ENCODE data around the gene IRX4.

The IRX4 gene

GRCh38 chr5:1840071-1840547, 42.6 kb downstream of the IRX4 start:
- H3K4me3 Mint-ChIP-seq, result no peak overlapping the region
- peaks cover 45% of the 10 kb centered on the region for H3K27me3 Mint-ChIP-seq
- no peaks in the 10 kb centered on the region for H3K36me3 Mint-ChIP-seq (ENCODE audit: low read depth)
- no peak overlapping the region for H3K27ac Mint-ChIP-seq
- no peak for DNase-seq
- H3K9me3 Mint-ChIP-seq, result no peaks in the 10 kb centered on the region
- no peaks in the 10 kb centered on the region for H3K4me1 Mint-ChIP-seq (ENCODE audit: low read depth)

GRCh38 chr5:1838013-1838412, 44.7 kb downstream of the IRX4 start:
- H3K4me3 Mint-ChIP-seq, result no peak overlapping the region
- DNase-seq, result no peak
- no peaks in the 10 kb centered on the region for H3K36me3 Mint-ChIP-seq (ENCODE audit: low read depth)
- no peaks in the 10 kb centered on the region for H3K4me1 Mint-ChIP-seq (ENCODE audit: low read depth)
- no peaks in the 10 kb centered on the region for H3K9me3 Mint-ChIP-seq
- peaks cover 57% of the 10 kb centered on the region for H3K27me3 Mint-ChIP-seq
- no peak overlapping the region for H3K27ac Mint-ChIP-seq

DNA sequence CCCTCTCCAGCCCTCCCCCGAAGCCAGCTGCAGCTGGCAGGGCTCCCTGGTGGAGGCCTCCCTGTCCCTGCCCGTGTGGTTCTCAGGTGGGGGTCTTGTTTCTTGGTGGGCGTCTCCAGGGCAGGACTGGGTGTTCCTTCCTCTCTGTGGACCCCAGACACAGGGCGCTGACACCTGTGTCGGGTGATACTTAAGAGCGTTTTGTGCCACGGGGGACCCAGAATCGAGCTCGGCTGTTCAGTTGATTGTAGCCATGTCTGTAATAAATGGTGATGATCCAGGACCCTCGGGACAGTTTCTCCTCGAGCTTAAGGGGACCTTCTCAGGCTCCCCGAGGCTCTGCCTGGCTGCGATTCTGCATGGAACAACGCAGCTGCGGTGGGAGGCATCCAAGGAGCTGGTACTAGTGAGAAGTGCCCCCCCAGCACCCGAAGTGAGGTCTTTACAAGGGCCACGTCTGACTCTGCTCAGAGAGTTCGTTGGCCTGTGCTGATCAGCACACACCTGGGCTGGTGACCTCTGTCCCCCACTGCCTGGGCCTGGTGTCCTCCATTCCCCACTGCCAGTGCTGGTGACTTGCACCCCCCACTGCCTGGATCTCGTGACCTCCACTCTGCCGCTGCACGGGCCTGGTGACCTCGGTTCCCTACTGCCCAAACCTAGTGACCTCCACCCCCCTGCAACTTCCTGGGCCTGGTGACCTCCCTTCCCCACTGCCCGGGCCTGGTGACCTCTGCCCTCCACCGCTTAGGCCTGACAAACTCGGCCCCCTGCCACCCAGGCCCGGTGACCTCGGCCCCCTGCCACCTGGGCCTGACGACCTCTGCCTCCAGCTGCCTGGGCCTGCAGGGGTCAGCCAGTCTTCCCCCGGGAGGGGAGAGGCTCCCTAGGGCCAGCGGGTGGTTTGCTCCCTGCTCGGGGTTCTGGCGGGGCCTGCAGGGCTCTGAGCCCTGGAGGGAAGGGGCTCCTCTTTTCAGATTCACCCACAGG, 45.5 kb downstream of the IRX4 start:
- Mint-ChIP-seq H3K9me3 (no peaks in the 10 kb centered on the region), H3K4me1 (ENCODE audit: low read depth) (no peaks in the 10 kb centered on the region), H3K36me3 (ENCODE audit: low read depth) (no peaks in the 10 kb centered on the region), H3K27ac (no peak overlapping the region), H3K27me3 (peaks cover 58% of the 10 kb centered on the region), H3K4me3 (no peak overlapping the region)
- no peak for DNase-seq

DNA sequence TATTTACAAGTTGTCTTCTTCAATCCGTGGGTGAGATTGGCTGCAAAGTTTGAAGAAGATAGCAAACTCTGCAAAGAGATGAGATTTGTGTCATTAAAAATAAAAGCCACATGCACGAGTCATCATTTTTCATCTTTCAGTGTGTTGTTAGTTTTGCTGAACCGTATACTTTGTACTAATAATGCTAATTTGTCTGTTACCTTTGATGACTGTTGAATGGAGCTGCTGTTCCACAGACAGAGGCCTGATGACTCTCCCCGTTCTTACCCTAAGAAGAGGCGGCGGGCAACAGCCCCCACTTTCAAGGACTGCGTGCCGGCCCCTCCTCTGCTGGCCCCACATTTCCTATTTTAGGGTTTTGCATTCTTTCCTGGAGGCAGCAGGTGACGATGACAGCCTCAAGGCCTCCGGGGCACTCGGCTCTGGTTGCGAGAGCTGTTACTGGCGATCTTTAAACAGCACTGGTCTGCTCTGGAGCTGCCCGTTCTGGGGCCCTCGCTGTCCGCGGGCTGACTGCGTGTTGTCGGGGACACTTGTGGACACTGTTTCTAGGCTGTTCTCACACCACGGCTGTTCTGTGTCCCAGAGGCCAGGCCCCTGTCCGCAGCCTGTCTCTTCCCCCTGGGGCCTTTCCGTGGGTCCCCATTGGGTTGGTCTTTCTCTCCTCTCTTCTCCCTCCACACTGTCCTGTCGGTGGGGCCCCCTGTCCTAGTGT, 46.4 kb downstream of the IRX4 start:
- H3K27me3 Mint-ChIP-seq, result peaks cover 50% of the 10 kb centered on the region
- no peaks in the 10 kb centered on the region for H3K4me1 Mint-ChIP-seq (ENCODE audit: low read depth)
- no peaks in the 10 kb centered on the region for H3K36me3 Mint-ChIP-seq (ENCODE audit: low read depth)
- no peaks in the 10 kb centered on the region for H3K9me3 Mint-ChIP-seq
- DNase-seq, result no peak
- H3K27ac Mint-ChIP-seq, result no peak overlapping the region
- no peak overlapping the region for H3K4me3 Mint-ChIP-seq

DNA sequence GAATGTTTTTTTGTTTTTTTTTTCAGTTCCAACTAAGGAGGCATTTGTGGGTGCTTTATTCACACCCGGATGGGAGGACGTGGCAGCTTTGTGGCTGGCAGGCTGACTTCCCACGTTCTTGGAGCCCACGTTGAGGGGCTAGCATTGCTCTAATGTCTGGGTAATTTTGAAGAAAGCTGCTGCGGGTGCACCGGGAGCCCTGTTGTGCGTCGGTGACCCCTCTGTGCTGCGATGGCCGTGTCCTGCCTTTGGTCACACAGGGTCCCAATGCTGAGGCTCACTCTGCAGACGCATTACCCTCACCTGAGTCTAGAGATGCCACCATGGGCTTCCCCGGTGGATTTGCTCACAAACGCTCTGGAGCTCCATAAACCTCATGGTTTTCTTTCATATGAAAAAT, 47.3 kb downstream of the IRX4 start:
- Mint-ChIP-seq H3K27ac (no peak overlapping the region), H3K9me3 (no peaks in the 10 kb centered on the region), H3K36me3 (ENCODE audit: low read depth) (no peaks in the 10 kb centered on the region), H3K4me3 (no peak overlapping the region), H3K4me1 (ENCODE audit: low read depth) (no peaks in the 10 kb centered on the region), H3K27me3 (peaks cover 41% of the 10 kb centered on the region)
- DNase-seq, result no peak

DNA sequence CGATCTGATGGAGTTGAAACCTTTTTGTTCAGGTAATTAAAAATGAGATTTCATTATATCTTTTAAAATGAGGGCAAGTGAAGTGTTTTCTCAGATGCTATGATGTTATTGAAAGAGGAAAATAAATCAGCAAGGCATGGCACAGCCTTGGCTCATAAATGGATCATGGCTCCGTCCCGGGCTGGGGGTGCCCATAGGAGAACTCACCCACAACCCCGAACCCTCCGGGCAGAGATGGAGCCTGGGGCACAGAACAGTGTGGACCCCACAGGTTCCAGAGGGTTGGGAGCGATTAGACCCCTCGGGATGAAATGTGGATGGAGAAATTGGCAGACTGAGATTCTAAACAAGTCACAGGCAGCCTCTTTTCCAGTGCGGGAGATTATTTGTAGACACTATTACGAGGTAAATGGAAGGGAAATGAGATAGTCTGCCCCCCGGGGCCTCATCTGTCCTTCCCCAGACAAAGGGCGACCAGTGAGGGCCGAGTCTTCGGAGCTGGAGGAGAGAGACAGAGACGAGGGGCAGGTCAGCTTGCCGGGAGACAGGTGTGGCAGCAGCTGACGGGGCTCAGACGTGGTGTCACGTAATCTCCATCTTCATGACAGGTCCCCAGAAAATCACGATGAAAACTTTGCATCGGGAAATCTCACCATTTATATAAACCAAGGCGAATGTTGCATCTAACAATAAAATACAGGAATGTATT, 47.9 kb downstream of the IRX4 start:
- Mint-ChIP-seq H3K4me1 (ENCODE audit: low read depth) (no peaks in the 10 kb centered on the region), H3K4me3 (no peak overlapping the region), H3K27ac (no peak overlapping the region), H3K27me3 (peaks cover 36% of the 10 kb centered on the region), H3K36me3 (ENCODE audit: low read depth) (no peaks in the 10 kb centered on the region), H3K9me3 (no peaks in the 10 kb centered on the region)
- no peak for DNase-seq

DNA sequence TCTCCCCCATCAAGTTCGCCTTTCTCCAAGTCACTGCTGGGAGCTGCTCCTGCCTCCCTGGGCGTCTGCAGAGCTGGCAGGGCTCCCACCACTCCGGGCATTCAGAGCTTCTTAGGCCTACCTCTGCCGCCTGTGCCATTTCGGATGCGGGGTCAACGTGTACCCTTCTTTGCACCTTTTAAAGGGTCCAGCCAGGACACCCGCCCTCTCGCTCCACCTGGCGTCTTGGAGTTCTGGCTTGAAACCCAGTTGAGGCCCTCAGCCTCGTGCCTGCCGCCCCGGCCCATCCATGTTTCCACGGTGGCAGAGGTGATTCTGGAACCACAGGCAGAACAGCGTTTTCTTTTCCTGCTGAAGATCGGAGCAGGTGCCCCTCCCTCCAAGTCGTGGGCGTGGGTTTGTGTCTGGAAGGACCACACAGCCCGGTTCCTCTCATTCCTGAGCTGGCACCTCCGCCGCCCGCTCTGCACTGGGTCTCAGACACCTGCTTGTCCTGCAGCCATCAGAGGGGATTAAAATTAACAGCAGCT, 48.6 kb downstream of the IRX4 start:
- H3K4me1 Mint-ChIP-seq (ENCODE audit: low read depth), result no peaks in the 10 kb centered on the region
- no peak for DNase-seq
- H3K9me3 Mint-ChIP-seq, result no peaks in the 10 kb centered on the region
- H3K27ac Mint-ChIP-seq, result no peak overlapping the region
- no peaks in the 10 kb centered on the region for H3K36me3 Mint-ChIP-seq (ENCODE audit: low read depth)
- peaks cover 28% of the 10 kb centered on the region for H3K27me3 Mint-ChIP-seq
- no peak overlapping the region for H3K4me3 Mint-ChIP-seq

DNA sequence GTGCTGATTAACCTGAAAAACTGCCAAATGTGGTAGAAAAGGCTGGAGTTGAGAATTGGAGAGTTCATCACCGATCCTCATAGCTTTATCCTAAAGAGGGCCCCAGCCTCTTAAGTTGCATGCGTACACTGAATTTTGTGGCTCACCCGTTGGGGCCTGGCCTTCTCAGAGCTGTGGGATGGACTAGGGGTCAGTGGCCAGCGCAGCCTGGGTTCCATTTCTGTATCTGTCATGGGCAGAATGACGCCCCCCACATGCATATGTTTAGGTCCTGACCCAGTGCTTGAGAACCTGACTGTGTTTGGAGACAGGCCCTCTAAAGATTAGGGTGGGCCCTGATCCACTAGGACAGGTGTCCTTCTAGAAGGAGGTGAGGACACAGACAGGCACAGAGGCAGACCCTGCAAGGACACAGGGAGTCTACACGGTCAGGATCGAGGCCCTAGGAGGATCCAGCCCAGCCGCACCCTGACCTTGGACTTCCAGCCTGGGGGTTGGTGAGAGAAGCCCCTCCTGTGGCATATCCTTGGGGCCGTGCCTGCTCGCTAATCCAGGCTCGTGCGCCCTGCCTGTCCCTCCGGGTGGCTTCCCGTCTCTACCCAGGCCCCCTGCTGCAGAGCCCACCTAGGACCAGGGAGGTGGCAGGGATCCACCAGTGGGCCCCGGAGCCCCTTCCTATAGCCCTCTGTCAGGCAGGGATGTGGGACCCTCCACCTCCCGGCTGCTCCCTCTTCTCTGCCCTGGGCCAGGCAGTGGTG, 49.3 kb downstream of the IRX4 start:
- Mint-ChIP-seq H3K4me3 (no peak overlapping the region), H3K4me1 (ENCODE audit: low read depth) (no peaks in the 10 kb centered on the region), H3K36me3 (ENCODE audit: low read depth) (no peaks in the 10 kb centered on the region), H3K27me3 (peaks cover 24% of the 10 kb centered on the region), H3K9me3 (no peaks in the 10 kb centered on the region), H3K27ac (no peak overlapping the region)
- no peak for DNase-seq

- DNase-seq, result no peak
- no peak overlapping the region for H3K27ac Mint-ChIP-seq
- peaks cover 21% of the 10 kb centered on the region for H3K27me3 Mint-ChIP-seq
- no peaks in the 10 kb centered on the region for H3K4me1 Mint-ChIP-seq (ENCODE audit: low read depth)
- H3K9me3 Mint-ChIP-seq, result no peaks in the 10 kb centered on the region
- no peak overlapping the region for H3K4me3 Mint-ChIP-seq
- H3K36me3 Mint-ChIP-seq (ENCODE audit: low read depth), result no peaks in the 10 kb centered on the region
Observed at GRCh38 chr5:1832511-1833250, 50.0 kb downstream of the IRX4 start.

DNA sequence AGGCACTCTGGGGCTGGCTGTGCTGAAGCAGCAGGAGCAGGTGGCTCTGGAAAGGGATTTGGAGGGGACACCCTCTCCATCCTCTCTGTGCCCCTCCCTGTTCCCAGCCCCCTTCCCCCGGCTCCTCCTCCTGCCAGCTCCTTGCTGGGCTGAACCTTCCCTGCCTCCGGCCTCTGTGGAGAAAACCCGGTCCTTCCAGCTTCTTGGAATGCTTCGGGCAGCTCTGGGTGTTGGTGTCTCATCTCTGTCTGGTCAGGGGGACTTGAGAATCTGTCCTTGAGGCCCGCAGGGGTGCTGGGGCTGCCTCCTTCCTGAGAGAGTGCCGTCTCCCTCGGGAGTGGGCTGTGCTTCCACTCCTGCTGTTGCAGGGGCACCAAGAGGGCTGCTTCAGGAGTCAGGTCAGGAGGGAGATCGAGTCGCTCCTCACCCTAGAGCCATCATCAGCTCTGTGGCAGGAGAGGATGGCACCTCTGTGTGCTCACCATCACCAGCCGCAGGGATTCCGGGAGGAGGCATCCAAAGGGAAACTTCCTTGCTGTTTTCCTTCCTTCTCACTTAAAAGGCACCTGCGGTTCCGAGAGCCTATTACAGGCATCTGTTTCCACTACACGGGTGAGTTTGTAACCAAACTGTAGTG, 50.9 kb downstream of the IRX4 start:
- Mint-ChIP-seq H3K4me3 (no peak overlapping the region), H3K9me3 (no peaks in the 10 kb centered on the region), H3K36me3 (ENCODE audit: low read depth) (peaks cover 5% of the 10 kb centered on the region), H3K27me3 (peaks cover 21% of the 10 kb centered on the region), H3K27ac (no peak overlapping the region), H3K4me1 (ENCODE audit: low read depth) (peaks cover 4% of the 10 kb centered on the region)
- DNase-seq, result no peak

DNA sequence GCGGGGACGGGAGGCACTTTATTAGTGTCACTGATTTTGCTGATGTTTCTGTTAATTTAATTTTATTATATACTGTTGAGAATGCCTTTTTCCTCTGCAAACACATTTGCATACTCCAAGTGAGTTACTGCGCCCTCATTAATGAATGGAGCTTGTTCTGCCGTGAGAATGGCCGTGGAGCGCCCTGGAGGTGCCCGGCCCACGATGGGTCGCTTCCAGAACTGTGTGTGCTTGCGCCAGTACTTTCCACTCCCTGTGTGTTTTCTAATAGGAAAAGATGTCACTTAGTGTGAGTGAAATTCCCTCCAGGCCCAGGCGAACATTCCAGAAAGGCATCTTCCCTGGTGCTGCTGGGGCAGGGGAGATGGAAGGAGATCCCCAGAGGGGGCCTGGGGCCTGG, 51.5 kb downstream of the IRX4 start:
- H3K9me3 Mint-ChIP-seq, result no peaks in the 10 kb centered on the region

GRCh38 chr5:1830571-1831228, 52.0 kb downstream of the IRX4 start:
- Mint-ChIP-seq H3K27ac (no peak overlapping the region), H3K4me1 (ENCODE audit: low read depth) (peaks cover 4% of the 10 kb centered on the region), H3K36me3 (ENCODE audit: low read depth) (peaks cover 13% of the 10 kb centered on the region), H3K27me3 (peaks cover 21% of the 10 kb centered on the region), H3K9me3 (no peaks in the 10 kb centered on the region), H3K4me3 (no peak overlapping the region)
- DNase-seq, result no peak

More for the DNA sequence above, 51.5 kb downstream of the IRX4 start:
- Mint-ChIP-seq H3K27ac (no peak overlapping the region), H3K36me3 (ENCODE audit: low read depth) (peaks cover 7% of the 10 kb centered on the region), H3K27me3 (peaks cover 21% of the 10 kb centered on the region), H3K4me3 (no peak overlapping the region), H3K4me1 (ENCODE audit: low read depth) (peaks cover 4% of the 10 kb centered on the region)
- DNase-seq, result no peak
